HL-60 (cell line): ENCODE measurements around the gene ACVR1B.
"Not testable (repeated sequence)": the region's sequence is repeated elsewhere in the genome, so short reads cannot be mapped to it uniquely, and the experiment has no call there.

Experiments used
- DNase-seq, 2 experiments: peaks; one replicate each; pipeline ENCODE4 v3.0.0-alpha.2; 2010 to 2020; ENCODE audit warnings: low read depth in 1 of 2, low spot score in 1 of 2
- H3K27ac ChIP-seq: fragments of 250-450 bp; sonication (Bioruptor Pico); replicated peaks from 2 replicates; pipeline ENCODE4 v1.5.1; 2020; ENCODE audit warnings: mild to moderate bottlenecking, moderate library complexity
- H3K27me3 ChIP-seq: fragments of 250-450 bp; sonication (Bioruptor Pico); 2 replicates; pipeline ENCODE4 v1.5.1; 2021; ENCODE audit warnings: mild to moderate bottlenecking, moderate library complexity; ENCODE audit not compliant: insufficient read depth, poor library complexity, severe bottlenecking
- H3K4me3 ChIP-seq: replicated peaks from 2 replicates; pipeline ENCODE4 v1.5.1; 2011; ENCODE audit warnings: mild to moderate bottlenecking, control low read depth, low read length; ENCODE audit not compliant: insufficient read depth
- GABPA ChIP-seq: IDR thresholded peaks from 2 replicates; pipeline ENCODE4 v1.6.1; 2012; ENCODE audit warnings: low read depth
- POLR2AphosphoS5 ChIP-seq: IDR thresholded peaks from 2 replicates; pipeline ENCODE4 v1.6.1; 2012; ENCODE audit warnings: low read depth
- SPI1 ChIP-seq: IDR thresholded peaks from 2 replicates; pipeline ENCODE4 v1.6.1; 2012; ENCODE audit warnings: low read depth, mild to moderate bottlenecking, borderline replicate concordance
- TF ChIP-seq, protein P1 (sequence below): IDR thresholded peaks from one replicate; pipeline ENCODE4 v1.5.1; 2011; ENCODE audit warnings: low read length, control low read depth, inconsistent platforms; ENCODE audit not compliant: insufficient read depth
- TF ChIP-seq, protein P2 (sequence below): IDR thresholded peaks from 2 replicates; pipeline ENCODE4 v1.6.1; 2012; ENCODE audit warnings: low read depth; ENCODE audit not compliant: insufficient replicate concordance

ACVR1B gene

DNA sequence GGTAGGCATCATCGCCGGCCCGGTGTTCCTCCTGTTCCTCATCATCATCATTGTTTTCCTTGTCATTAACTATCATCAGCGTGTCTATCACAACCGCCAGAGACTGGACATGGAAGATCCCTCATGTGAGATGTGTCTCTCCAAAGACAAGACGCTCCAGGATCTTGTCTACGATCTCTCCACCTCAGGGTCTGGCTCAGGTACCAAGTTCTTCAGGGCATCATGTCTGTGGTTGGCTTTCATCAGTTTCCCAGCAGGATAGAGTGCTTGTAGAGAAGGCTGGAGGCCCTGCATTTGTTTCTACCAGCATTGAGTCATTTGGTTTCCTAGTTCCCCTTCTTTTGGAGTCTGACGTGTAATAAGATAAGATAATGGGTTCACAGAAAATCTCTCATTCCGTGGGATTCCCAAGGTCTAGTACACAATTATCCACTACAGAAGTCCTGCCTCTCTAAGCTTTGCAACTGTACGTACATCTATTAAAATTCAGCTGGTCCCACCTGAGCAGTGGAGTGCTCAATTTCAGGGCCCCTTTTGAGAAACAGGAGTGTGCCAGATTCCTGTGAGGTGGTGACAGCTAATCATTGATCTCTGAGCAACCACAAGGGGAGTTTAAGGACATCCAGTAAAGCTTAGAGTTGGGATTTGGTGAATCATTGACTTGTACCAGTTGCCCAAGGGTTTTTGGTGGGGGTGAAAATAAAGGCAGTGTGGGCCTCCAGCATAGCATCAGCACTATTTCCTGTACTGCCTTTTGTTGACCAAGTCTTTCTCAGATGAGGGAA, 25.1 kb downstream of the ACVR1B start:
- TF ChIP-seq SPI1 (no peak), GABPA (no peak), POLR2AphosphoS5 (no peak)
- TF ChIP-seq, protein P1, sequence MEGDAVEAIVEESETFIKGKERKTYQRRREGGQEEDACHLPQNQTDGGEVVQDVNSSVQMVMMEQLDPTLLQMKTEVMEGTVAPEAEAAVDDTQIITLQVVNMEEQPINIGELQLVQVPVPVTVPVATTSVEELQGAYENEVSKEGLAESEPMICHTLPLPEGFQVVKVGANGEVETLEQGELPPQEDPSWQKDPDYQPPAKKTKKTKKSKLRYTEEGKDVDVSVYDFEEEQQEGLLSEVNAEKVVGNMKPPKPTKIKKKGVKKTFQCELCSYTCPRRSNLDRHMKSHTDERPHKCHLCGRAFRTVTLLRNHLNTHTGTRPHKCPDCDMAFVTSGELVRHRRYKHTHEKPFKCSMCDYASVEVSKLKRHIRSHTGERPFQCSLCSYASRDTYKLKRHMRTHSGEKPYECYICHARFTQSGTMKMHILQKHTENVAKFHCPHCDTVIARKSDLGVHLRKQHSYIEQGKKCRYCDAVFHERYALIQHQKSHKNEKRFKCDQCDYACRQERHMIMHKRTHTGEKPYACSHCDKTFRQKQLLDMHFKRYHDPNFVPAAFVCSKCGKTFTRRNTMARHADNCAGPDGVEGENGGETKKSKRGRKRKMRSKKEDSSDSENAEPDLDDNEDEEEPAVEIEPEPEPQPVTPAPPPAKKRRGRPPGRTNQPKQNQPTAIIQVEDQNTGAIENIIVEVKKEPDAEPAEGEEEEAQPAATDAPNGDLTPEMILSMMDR, result no peak
- TF ChIP-seq, protein P2, sequence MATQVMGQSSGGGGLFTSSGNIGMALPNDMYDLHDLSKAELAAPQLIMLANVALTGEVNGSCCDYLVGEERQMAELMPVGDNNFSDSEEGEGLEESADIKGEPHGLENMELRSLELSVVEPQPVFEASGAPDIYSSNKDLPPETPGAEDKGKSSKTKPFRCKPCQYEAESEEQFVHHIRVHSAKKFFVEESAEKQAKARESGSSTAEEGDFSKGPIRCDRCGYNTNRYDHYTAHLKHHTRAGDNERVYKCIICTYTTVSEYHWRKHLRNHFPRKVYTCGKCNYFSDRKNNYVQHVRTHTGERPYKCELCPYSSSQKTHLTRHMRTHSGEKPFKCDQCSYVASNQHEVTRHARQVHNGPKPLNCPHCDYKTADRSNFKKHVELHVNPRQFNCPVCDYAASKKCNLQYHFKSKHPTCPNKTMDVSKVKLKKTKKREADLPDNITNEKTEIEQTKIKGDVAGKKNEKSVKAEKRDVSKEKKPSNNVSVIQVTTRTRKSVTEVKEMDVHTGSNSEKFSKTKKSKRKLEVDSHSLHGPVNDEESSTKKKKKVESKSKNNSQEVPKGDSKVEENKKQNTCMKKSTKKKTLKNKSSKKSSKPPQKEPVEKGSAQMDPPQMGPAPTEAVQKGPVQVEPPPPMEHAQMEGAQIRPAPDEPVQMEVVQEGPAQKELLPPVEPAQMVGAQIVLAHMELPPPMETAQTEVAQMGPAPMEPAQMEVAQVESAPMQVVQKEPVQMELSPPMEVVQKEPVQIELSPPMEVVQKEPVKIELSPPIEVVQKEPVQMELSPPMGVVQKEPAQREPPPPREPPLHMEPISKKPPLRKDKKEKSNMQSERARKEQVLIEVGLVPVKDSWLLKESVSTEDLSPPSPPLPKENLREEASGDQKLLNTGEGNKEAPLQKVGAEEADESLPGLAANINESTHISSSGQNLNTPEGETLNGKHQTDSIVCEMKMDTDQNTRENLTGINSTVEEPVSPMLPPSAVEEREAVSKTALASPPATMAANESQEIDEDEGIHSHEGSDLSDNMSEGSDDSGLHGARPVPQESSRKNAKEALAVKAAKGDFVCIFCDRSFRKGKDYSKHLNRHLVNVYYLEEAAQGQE, result no peak
- Histone ChIP-seq H3K27ac (peak overlapping the region; percentile 54), H3K4me3 (no peak overlapping the region), H3K27me3 (no peaks in the 10 kb centered on the region)
- DNase-seq, result peak in 1 of 2 experiments; percentile 49

GRCh38 chr12:51977320-51977753, 25.8 kb downstream of the ACVR1B start:
- Histone ChIP-seq H3K4me3 (no peak overlapping the region), H3K27me3 (no peaks in the 10 kb centered on the region), H3K27ac (peak overlapping the region; percentile 54)
- TF ChIP-seq, protein P2, result no peak
- TF ChIP-seq, protein P1, result no peak
- TF ChIP-seq POLR2AphosphoS5 (no peak), GABPA (no peak), SPI1 (no peak)
- peak in 1 of 2 experiments; percentile 27 for DNase-seq

DNA sequence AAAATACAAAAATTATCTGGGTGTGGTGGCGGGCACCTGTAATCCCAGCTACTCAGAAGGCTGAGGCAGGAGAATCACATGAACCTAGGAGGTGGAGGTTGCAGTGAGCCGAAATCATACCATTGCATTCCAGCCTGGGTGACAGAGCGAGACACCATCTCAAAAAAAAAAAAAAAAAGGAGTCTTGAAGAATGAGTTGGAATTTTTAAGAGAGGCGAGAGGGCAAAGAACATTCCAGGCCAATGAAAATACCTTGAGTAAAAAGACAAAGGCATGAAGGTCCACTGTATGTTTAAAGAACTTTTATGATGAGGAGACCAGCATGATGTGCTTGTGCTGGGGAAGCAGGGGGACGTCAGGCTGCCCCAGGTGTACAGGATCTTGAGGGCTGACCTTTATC, 27.8 kb downstream of the ACVR1B start:
- H3K27ac ChIP-seq, H3K27me3 ChIP-seq, DNase-seq, H3K4me3 ChIP-seq: not testable (repeated sequence)

- peak; percentile 52 to 72 for DNase-seq
- Histone ChIP-seq H3K4me3 (no peak overlapping the region), H3K27me3 (no peaks in the 10 kb centered on the region), H3K27ac (no peak overlapping the region)
- TF ChIP-seq, protein P2, result no peak
- TF ChIP-seq, protein P1, result peak; percentile 96
These were observed 28.7 kb downstream of the ACVR1B start for GRCh38 chr12:51980051-51980808.
